ENCODE data around the gene DLGAP5.
A peak's percentile ranks its signal among the peaks of the same experiment; 100 is the strongest.

Gene DLGAP5

DNA sequence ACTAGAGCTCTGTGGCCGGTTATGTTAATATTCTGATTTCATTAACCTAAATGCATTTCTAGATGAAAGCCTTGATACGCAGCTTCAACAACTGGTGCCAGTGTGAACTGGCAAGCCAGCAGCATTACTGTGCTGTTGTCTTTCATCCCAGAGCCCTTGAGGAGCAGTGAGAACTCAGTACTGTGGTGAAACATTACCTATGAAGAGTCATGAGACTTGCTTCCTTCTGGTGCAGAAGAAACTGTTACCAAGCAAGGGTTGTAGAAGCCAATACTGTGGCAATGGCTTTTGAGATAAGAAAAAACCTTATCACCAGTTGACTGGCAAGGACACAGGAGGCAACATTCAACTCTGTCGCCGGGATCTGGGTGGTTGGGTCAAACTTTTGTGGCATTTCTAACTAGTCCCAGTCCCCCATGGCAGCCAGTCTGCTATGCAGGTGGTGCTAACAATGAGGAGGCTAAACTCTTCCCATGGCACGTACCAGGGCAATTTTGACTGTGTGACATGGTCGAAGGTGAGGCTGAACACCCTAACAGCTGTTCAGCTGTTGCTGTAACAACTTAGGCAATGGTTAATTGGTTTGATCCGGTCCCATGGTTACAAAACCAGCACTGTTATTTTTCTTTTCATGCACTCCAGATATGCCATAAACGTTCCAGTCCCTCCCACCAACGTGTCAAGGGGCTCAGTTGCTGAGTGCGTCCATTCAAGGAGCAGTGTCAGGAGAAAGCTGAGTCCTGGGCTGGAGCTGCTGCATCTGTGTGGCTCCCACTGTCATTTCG lies 74.9 kb downstream of the DLGAP5 start:
- no peak overlapping the region for H3K4me3 ChIP-seq (ENCODE audit: low read depth, low read length)
- H3K4me1 ChIP-seq = peaks cover 13% of the 10 kb centered on the region
- no peak for DNase-seq
- TF ChIP-seq, protein P1, sequence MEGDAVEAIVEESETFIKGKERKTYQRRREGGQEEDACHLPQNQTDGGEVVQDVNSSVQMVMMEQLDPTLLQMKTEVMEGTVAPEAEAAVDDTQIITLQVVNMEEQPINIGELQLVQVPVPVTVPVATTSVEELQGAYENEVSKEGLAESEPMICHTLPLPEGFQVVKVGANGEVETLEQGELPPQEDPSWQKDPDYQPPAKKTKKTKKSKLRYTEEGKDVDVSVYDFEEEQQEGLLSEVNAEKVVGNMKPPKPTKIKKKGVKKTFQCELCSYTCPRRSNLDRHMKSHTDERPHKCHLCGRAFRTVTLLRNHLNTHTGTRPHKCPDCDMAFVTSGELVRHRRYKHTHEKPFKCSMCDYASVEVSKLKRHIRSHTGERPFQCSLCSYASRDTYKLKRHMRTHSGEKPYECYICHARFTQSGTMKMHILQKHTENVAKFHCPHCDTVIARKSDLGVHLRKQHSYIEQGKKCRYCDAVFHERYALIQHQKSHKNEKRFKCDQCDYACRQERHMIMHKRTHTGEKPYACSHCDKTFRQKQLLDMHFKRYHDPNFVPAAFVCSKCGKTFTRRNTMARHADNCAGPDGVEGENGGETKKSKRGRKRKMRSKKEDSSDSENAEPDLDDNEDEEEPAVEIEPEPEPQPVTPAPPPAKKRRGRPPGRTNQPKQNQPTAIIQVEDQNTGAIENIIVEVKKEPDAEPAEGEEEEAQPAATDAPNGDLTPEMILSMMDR (IDR thresholded peaks at IDR 0.05; ENCODE audit: low read depth, low read length) = no peak
- no peaks in the 10 kb centered on the region for H3K27me3 ChIP-seq
- H3K36me3 ChIP-seq = no peaks in the 10 kb centered on the region
- H3K9me3 ChIP-seq = no peaks in the 10 kb centered on the region

DNA sequence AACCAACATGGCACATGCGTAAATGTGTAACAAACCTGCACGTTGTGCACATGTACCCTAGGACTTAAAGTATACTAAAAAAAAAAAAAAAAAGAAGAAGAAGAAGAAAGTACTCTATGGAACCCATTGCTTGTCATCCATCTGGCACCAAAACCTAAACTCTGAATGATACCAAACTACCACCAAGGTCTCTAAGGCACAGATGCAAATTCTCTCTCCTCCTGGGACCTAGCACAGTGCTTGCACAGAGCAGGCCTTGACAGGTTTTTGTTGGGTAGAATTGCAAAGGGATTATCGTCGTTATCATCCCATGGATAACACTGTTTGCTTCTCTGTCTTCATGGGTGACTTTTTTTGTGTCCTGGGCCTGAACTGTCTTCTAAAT lies 75.5 kb downstream of the DLGAP5 start:
- H3K27me3 ChIP-seq = no peaks in the 10 kb centered on the region
- TF ChIP-seq, protein P1 (IDR thresholded peaks at IDR 0.05; ENCODE audit: low read depth, low read length) = no peak
- peaks cover 13% of the 10 kb centered on the region for H3K4me1 ChIP-seq
- DNase-seq = no peak
- H3K36me3 ChIP-seq = no peaks in the 10 kb centered on the region
- no peaks in the 10 kb centered on the region for H3K9me3 ChIP-seq
- H3K4me3 ChIP-seq (ENCODE audit: low read depth, low read length) = no peak overlapping the region

DNA sequence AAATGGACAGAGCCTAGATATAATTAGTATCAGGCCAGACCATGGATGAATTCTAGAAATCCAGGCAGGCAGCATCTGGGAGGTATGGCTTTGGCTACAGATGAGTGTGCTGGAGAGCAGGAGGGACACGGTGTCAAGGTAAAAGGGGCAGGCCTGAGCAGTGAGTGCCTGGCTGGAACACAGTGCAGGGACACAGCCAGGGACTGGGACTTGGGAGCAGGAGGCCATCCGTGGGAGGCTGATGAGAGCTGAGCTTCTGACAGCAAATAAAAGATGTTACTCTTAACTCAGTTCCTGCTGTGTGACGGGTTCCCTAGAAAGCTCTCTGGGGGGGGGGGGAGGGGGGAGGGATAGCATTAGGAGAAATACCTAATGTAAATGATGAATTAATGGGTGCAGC lies 75.9 kb downstream of the DLGAP5 start:
- DNase-seq = no peak
- Histone ChIP-seq H3K27me3 (no peaks in the 10 kb centered on the region), H3K4me3 (ENCODE audit: low read depth, low read length) (no peak overlapping the region), H3K4me1 (peaks cover 13% of the 10 kb centered on the region), H3K9me3 (no peaks in the 10 kb centered on the region), H3K36me3 (no peaks in the 10 kb centered on the region)
- TF ChIP-seq, protein P1 (IDR thresholded peaks at IDR 0.05; ENCODE audit: low read depth, low read length) = no peak

DNA sequence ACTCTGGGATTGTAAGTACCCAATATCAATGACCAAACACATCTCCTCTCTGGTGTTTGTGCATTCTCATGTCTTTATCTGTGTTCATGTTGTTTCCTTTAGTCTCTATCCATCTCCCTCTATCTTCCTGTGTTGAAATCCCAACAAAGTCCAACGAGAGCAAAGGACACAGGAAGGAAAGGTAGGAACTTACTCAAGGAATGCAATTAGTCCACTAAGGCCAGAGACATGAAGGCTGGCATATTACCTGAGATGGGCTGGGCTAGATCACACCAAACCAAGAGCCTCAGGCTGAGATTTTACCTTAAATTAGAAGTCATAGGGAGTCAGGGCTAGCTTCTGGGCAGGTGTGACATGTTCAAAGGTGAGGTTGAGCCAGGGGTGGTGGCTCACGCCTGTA lies 76.7 kb downstream of the DLGAP5 start:
- DNase-seq = no peak
- Histone ChIP-seq H3K4me3 (ENCODE audit: low read depth, low read length) (no peak overlapping the region), H3K4me1 (peaks cover 13% of the 10 kb centered on the region), H3K27me3 (no peaks in the 10 kb centered on the region), H3K9me3 (no peaks in the 10 kb centered on the region), H3K36me3 (no peaks in the 10 kb centered on the region)
- TF ChIP-seq, protein P1 (IDR thresholded peaks at IDR 0.05; ENCODE audit: low read depth, low read length) = no peak

DNA sequence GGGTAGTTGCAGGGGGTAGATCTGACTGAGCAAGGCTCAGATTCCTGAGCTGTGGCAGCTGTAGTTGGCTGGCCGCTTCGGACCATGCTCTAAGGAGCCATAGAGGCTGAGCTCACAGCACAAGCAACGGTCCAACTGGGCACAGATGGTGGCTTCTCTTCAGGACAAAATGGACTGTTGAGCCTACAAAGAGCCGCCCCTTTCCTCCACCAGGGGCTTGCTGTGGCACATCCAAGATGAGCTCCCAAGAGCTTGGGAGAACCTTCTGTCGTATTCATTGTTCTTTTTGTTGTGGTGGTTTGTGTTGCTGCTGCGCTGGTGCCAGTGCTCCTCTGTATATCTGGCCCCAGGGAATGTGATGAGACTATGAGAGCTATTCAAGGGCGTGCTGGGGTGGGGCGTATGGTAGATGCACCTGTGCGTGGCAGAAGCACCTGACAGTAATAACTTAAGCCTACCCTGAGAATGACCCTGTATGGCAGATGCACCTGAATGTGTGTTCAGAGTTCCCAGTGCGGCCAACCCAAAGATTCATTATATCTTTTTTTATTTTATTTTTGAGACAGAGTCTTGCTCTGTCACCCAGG lies 80.2 kb downstream of the DLGAP5 start:
- Histone ChIP-seq H3K4me1 (peaks cover 2% of the 10 kb centered on the region), H3K27me3 (no peaks in the 10 kb centered on the region), H3K4me3 (ENCODE audit: low read depth, low read length) (no peak overlapping the region), H3K9me3 (no peaks in the 10 kb centered on the region), H3K36me3 (no peaks in the 10 kb centered on the region)
- TF ChIP-seq, protein P1 (IDR thresholded peaks at IDR 0.05; ENCODE audit: low read depth, low read length) = peak; percentile 16
- no peak for DNase-seq

DNA sequence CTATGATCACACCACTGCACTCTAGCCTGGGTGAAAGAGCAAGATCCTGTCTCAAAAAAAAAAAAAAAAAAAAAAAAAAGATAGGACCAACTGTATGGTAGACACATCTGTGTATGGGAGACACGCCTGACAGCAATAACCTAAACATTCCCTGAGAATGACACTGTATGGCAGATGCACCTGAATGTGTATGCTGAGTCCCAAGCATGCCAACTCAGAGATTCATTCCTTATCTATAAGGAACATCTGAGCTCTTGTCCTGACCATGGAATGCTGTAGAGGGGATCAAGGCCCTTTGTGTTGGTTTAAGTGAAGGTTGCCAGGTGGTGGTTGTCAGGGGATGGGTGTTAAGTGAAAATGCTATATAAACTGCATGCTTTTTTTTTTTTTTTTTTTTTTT lies 81.5 kb downstream of the DLGAP5 start:
- Histone ChIP-seq H3K4me3 (ENCODE audit: low read depth, low read length) (no peak overlapping the region), H3K27me3 (no peaks in the 10 kb centered on the region), H3K4me1 (no peaks in the 10 kb centered on the region; the same call in 1 of the 2 replicates), H3K36me3 (no peaks in the 10 kb centered on the region), H3K9me3 (no peaks in the 10 kb centered on the region)
- no peak for DNase-seq
- TF ChIP-seq, protein P1 (IDR thresholded peaks at IDR 0.05; ENCODE audit: low read depth, low read length) = no peak
